OCI-LY7 (cell line): Measurements from ENCODE around the gene KCNN3. TPM values are rescaled to one million over a fixed set of nuclear protein-coding genes. Genes with fewer than 3 reads are reported as not detected.
"Not testable (repeated sequence)": the region's sequence is repeated elsewhere in the genome, so short reads cannot be mapped to it uniquely, and the experiment has no call there.

Source experiments
- BruUV-seq: library from RNA; stranded (reverse); fragments of 400-500 nt; replicated peaks from 2 replicates; lab custom pipeline; 2021; lab: Mats Ljungman, UMichigan
- CTCF ChIA-PET: fragments of 300-600 bp; sonication (Branson Sonifier 250); formaldehyde crosslinking; loops from one replicate; lab custom pipeline; 2022; ENCODE audit warnings: antibody characterized with exemption; ENCODE audit not compliant: unreplicated experiment; lab: Charles Lee
- POLR2A ChIA-PET: fragments of 300-600 bp; sonication (Branson Sonifier 250); formaldehyde crosslinking; loops from one replicate; lab custom pipeline; 2022; ENCODE audit warnings: antibody characterized with exemption; lab: Charles Lee
- DNase-seq: peaks from one replicate; pipeline ENCODE4 v3.0.0-alpha.2; 2015; ENCODE audit warnings: low spot score
- H2AFZ ChIP-seq: fragments of 200-600 bp; sonication (generic), shearing (Covaris generic); 2 replicates; pipeline ENCODE4 v1.6.1; 2014; ENCODE audit warnings: mild to moderate bottlenecking, antibody characterized with exemption, low read length, moderate library complexity
- H3K27ac ChIP-seq: fragments of 200-600 bp; sonication (generic); 2 replicates; pipeline ENCODE4 v1.5.1; 2014; ENCODE audit warnings: mixed run types, low read depth, mild to moderate bottlenecking, moderate library complexity, low read length, inconsistent platforms; ENCODE audit not compliant: poor library complexity, severe bottlenecking
- H3K36me3 ChIP-seq: fragments of 200-600 bp; sonication (generic); 2 replicates; pipeline ENCODE4 v1.6.1; 2014; ENCODE audit warnings: mild to moderate bottlenecking, antibody characterized with exemption, low read length, moderate library complexity, mixed read lengths; ENCODE audit not compliant: insufficient read depth
- H3K4me1 ChIP-seq: fragments of 200-600 bp; sonication (generic); 2 replicates; pipeline ENCODE4 v1.5.1; 2014; ENCODE audit warnings: mild to moderate bottlenecking, low read length; ENCODE audit not compliant: insufficient read depth, poor library complexity, severe bottlenecking
- H3K4me2 ChIP-seq: fragments of 200-600 bp; sonication (generic); 2 replicates; pipeline ENCODE4 v1.6.1; 2014; ENCODE audit warnings: mild to moderate bottlenecking, low read length
- H3K4me3 ChIP-seq: fragments of 200-600 bp; sonication (generic); 2 replicates; pipeline ENCODE4 v1.5.1; 2014; ENCODE audit warnings: mild to moderate bottlenecking, low read depth, low read length; ENCODE audit not compliant: poor library complexity, severe bottlenecking
- H3K79me2 ChIP-seq: fragments of 200-600 bp; sonication (generic); 2 replicates; pipeline ENCODE4 v1.6.1; 2016; ENCODE audit warnings: low read depth, mild to moderate bottlenecking, low read length, moderate library complexity, mixed read lengths; ENCODE audit not compliant: insufficient read depth
- H3K9me2 ChIP-seq: fragments of 200-600 bp; sonication (generic); 2 replicates; pipeline ENCODE4 v1.6.1; 2016; ENCODE audit warnings: mild to moderate bottlenecking, low read length, mixed read lengths; ENCODE audit not compliant: insufficient read depth
- H3K9me3 ChIP-seq: fragments of 200-600 bp; sonication (generic); 2 replicates; pipeline ENCODE4 v1.6.1; 2014; ENCODE audit warnings: mild to moderate bottlenecking, mixed run types, low read length, mixed read lengths
- H4K20me1 ChIP-seq: fragments of 200-600 bp; sonication (generic); 2 replicates; pipeline ENCODE4 v1.6.1; 2014; ENCODE audit warnings: mild to moderate bottlenecking, antibody characterized with exemption, low read length, moderate library complexity, mixed read lengths; ENCODE audit not compliant: insufficient read depth
- EZH2phosphoT487 ChIP-seq: fragments of 200-600 bp; sonication (generic); IDR thresholded peaks from 2 replicates; pipeline ENCODE4 v1.6.1; 2018; ENCODE audit warnings: low read depth, borderline replicate concordance, mild to moderate bottlenecking, mixed run types, antibody characterized with exemption, low read length, moderate library complexity, mixed read lengths
- intact Hi-C: fragments of 100-400 bp; cut with micrococcal nuclease; formaldehyde crosslinking; loops from one replicate; pipeline ENCODE4 v1.10.0; 2022; ENCODE audit not compliant: unreplicated experiment
- total RNA-seq, 2 experiments: library from RNA; depleted of rRNA in 1 of 2; stranded (reverse); fragments of >200 nt in 1 of 2; shearing (Covaris generic) in 1 of 2; gene quantifications; 2 replicates each; pipeline ENCODE4 v1.2.3, GENCODE V29; 2014 to 2022
- TF ChIP-seq, protein P1 (sequence below): fragments of 200-600 bp; sonication (generic); conservative IDR thresholded peaks from 2 replicates; pipeline ENCODE4 v1.5.1; 2014; ENCODE audit warnings: mild to moderate bottlenecking, antibody characterized with exemption, low read length, moderate library complexity, mixed read lengths

Gene KCNN3
- total RNA-seq, 2 experiments from 2014 or later = 14.8 to 50.8 TPM

DNA sequence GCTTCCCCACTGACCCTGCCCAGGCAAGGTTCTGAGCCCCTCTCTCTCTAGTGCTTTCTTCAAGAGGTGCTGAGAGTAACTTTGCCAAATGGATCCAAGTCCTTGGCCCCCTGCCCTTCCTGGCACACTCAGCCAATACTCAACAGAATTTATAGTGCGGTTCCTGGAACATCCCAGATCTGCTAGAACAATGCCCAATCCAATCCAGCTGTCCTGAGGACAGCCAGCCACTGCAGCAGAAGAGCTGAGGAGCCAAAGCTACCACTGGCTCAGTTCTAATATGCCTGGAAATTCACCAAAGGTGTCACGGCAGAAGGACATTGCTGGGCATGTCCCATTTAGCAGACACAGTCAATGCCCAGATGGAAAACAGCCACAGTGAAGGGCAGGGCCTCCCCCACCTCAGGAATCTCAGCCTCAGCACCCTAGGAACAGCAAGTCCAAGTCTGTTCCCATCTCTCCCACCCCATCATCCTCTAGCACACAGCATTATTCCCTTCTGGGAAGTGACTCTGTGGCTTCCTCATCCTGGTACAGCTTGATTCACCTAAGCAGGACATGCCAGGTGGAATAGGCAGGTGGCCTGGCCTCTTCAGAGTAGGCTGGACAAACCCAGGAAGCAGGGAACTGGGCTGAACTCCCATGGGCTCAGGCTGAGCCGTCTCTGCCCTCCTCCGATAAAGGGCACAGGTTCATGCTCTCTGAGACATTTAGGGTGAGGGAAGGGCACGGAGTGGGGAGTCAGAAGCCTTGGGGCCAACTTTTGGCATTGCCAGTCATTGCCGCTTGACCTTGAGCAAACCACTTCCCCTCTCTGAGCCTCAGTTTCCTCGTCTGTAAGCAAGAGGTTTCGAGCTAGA is 41.8 kb upstream of the KCNN3 start:
- CTCF ChIA-PET = no interaction called here
- TF ChIP-seq EZH2phosphoT487 = no peak
- TF ChIP-seq, protein P1, sequence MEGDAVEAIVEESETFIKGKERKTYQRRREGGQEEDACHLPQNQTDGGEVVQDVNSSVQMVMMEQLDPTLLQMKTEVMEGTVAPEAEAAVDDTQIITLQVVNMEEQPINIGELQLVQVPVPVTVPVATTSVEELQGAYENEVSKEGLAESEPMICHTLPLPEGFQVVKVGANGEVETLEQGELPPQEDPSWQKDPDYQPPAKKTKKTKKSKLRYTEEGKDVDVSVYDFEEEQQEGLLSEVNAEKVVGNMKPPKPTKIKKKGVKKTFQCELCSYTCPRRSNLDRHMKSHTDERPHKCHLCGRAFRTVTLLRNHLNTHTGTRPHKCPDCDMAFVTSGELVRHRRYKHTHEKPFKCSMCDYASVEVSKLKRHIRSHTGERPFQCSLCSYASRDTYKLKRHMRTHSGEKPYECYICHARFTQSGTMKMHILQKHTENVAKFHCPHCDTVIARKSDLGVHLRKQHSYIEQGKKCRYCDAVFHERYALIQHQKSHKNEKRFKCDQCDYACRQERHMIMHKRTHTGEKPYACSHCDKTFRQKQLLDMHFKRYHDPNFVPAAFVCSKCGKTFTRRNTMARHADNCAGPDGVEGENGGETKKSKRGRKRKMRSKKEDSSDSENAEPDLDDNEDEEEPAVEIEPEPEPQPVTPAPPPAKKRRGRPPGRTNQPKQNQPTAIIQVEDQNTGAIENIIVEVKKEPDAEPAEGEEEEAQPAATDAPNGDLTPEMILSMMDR = no peak
- intact Hi-C loops = no loop called here
- H4K20me1 ChIP-seq = no peaks in the 10 kb centered on the region
- H2AFZ ChIP-seq = no peak overlapping the region
- peaks cover 11% of the 10 kb centered on the region for H3K36me3 ChIP-seq
- no peak for DNase-seq
- H3K79me2 ChIP-seq = no peaks in the 10 kb centered on the region
- no peaks in the 10 kb centered on the region for H3K9me2 ChIP-seq
- H3K4me2 ChIP-seq = no peak overlapping the region
- no peaks in the 10 kb centered on the region for H3K4me1 ChIP-seq
- BruUV-seq = no TSS peak
- POLR2A ChIA-PET = no interaction called here
- H3K27ac ChIP-seq = no peak overlapping the region
- peaks cover 4% of the 10 kb centered on the region; the same call in 1 of the 2 replicates for H3K9me3 ChIP-seq
- H3K4me3 ChIP-seq = no peak overlapping the region

DNA sequence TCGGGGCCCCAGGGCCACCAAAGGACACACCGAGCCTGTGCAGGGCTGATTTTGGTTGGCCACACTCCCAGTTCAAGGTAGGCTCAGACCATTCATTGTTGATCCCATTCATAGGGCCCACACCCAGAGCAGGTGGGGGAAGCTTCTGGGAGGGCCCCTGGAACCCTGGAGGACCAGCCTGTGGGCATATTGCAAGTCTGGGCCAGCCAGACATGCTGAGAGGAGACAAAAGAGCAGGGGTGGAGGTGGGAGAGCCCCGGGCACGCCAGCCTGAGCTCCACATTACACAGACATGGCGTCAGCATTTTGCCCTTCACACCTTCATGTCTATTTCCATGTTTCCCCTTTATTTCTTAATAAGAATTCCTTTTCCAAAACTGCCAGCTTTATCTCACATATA is 40.8 kb upstream of the KCNN3 start:
- Histone ChIP-seq H3K27ac (no peak overlapping the region), H4K20me1 (no peaks in the 10 kb centered on the region), H3K79me2 (no peaks in the 10 kb centered on the region), H3K4me1 (no peaks in the 10 kb centered on the region), H3K36me3 (peaks cover under 1% of the 10 kb centered on the region; the same call in 1 of the 2 replicates), H3K9me3 (no peaks in the 10 kb centered on the region), H3K9me2 (no peaks in the 10 kb centered on the region), H3K4me3 (no peak overlapping the region), H3K4me2 (no peak overlapping the region), H2AFZ (no peak overlapping the region)
- DNase-seq = no peak
- TF ChIP-seq, protein P1 = no peak
- no peak for TF ChIP-seq EZH2phosphoT487
- CTCF ChIA-PET = no interaction called here
- BruUV-seq = no TSS peak
- POLR2A ChIA-PET = interaction anchor here (0.6 kb wide), 1 partner anchor 249 kb away, joined by 4 read pairs; no protein-coding TSS in a partner anchor
- intact Hi-C loops = no loop called here

DNA sequence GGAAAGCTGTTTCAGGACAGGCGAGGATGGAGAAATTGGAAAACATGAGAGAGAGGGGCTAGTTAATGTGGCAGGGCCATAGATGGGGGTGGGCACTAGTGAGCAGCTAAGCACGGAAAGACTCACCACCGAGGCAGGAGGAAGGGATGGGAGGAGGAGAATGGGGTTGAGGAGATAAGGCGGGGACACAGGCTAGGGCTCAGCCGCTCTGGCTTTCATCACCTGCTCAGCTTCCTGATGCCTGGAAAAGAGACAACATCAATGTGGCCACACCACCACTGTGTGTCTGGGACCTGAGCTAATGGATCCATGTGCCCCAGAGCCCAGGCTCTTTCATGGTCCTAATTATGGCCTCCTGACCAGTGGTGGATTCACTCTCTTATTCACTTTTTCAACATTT is 38.9 kb upstream of the KCNN3 start:
- Histone ChIP-seq H3K9me2 (no peaks in the 10 kb centered on the region), H3K4me2 (no peak overlapping the region), H3K27ac (no peak overlapping the region), H3K79me2 (no peaks in the 10 kb centered on the region), H3K4me1 (no peaks in the 10 kb centered on the region), H3K36me3 (no peaks in the 10 kb centered on the region), H4K20me1 (no peaks in the 10 kb centered on the region), H2AFZ (no peak overlapping the region), H3K9me3 (no peaks in the 10 kb centered on the region), H3K4me3 (no peak overlapping the region)
- intact Hi-C loops = no loop called here
- POLR2A ChIA-PET = no interaction called here
- CTCF ChIA-PET = no interaction called here
- BruUV-seq = no TSS peak
- DNase-seq = no peak
- TF ChIP-seq EZH2phosphoT487 = no peak
- TF ChIP-seq, protein P1 = no peak

DNA sequence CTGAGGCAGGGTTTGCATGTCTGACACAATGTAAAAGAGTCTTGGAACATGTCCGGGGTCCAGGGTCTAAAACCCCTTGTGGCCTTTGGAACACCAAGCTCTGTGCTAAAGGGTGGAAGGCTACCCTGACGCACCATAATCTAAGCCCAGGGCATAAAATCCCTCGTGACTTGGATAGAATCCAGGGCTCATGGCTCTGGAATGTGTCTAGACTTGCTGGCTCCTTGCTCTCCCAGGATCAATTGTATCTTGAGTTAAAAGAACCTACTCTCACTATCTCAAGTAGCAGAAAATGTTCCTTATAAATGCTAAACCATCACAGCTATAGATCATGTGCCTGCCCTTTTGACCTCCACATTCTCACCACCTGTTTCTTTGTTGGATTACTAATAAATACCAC is 38.0 kb upstream of the KCNN3 start:
- intact Hi-C loops, H3K9me2 ChIP-seq, H3K4me3 ChIP-seq, BruUV-seq, H3K36me3 ChIP-seq, DNase-seq, H3K9me3 ChIP-seq, CTCF ChIA-PET, H4K20me1 ChIP-seq, H3K4me1 ChIP-seq, H2AFZ ChIP-seq, POLR2A ChIA-PET, H3K4me2 ChIP-seq, H3K79me2 ChIP-seq, H3K27ac ChIP-seq: not testable (repeated sequence)
